HepG2 (cell line): ENCODE data around the gene ZNF813. TPM values are rescaled to one million over a fixed set of nuclear protein-coding genes. Genes with fewer than 3 reads are reported as not detected.
A peak's percentile ranks its signal among the peaks of the same experiment; 100 is the strongest.

Source experiments
- ATAC-seq: fragments of 200-7000 bp; cut with Tn5 transposase; 3 replicates; pipeline ENCODE4 v1.9.1; 2020; ENCODE audit warnings: mild to moderate bottlenecking, moderate library complexity
- BruUV-seq: library from RNA; stranded (reverse); fragments of 400-500 nt; replicated peaks from 2 replicates; lab custom pipeline; 2021; lab: Mats Ljungman, UMichigan
- CTCF ChIA-PET: fragments of 300-600 bp; formaldehyde crosslinking; extraction: SDS; loops from one replicate; lab custom pipeline; 2021; ENCODE audit warnings: low total read pairs, inconsistent platforms, low intra/inter-chr PET ratio; lab: Yijun Ruan, JAX
- POLR2A ChIA-PET: fragments of 350-600 bp; sonication (Branson Sonifier 250); formaldehyde crosslinking; loops from one replicate; lab custom pipeline; 2020; ENCODE audit warnings: antibody characterized with exemption, inconsistent platforms; lab: Yijun Ruan, JAX
- DNase-seq: peaks from one replicate; pipeline ENCODE4 v3.0.0-alpha.2; 2015; ENCODE audit warnings: low spot score
- FAIRE-seq: peaks from 3 replicates; lab custom pipeline; 2011; peaks lifted over from hg19 to GRCh38; lab: Jason Lieb, UNC
- H2AFZ ChIP-seq: one replicate; pipeline ENCODE4 v1.6.1; 2011; ENCODE audit warnings: low read length, inconsistent platforms
- H3K27ac ChIP-seq: fragments of 300-600 bp; 3 replicates; pipeline ENCODE4 v1.8.0; 2011; ENCODE audit warnings: mixed run types, mild to moderate bottlenecking, mixed read lengths, low read length, inconsistent platforms; ENCODE audit not compliant: insufficient read depth; ENCODE audit errors: extremely low read length
- H3K27me3 ChIP-seq, 2 experiments: fragments of 200-600 bp in 1 of 2; 2 replicates in 1 of 2; 3 replicates in 1 of 2; pipeline versions ENCODE4 v1.6.0 to v1.8.0; 2011; ENCODE audit warnings: low read length in 2 of 2, mild to moderate bottlenecking in 2 of 2, moderate library complexity in 2 of 2, inconsistent platforms in 1 of 2; ENCODE audit not compliant: insufficient read depth in 2 of 2, control insufficient read depth in 1 of 2
- H3K36me3 ChIP-seq, 2 experiments: fragments of 200-600 bp in 1 of 2; replicated peaks in 1 of 2; 2 replicates in 1 of 2; 3 replicates in 1 of 2; pipeline versions ENCODE4 v1.5.1 to v1.8.0; 2011; ENCODE audit warnings: low read length in 2 of 2, inconsistent platforms in 1 of 2; ENCODE audit not compliant: insufficient read depth in 2 of 2, control insufficient read depth in 1 of 2
- H3K4me1 ChIP-seq: 2 replicates; pipeline ENCODE4 v1.5.1; 2012; ENCODE audit warnings: low read length, inconsistent platforms; ENCODE audit not compliant: insufficient read depth
- H3K4me2 ChIP-seq: 2 replicates; pipeline ENCODE4 v1.6.0; 2011; ENCODE audit warnings: low read depth, low read length, inconsistent platforms
- H3K4me3 ChIP-seq, 3 experiments: fragments of 200-600 bp in 1 of 3; sonication (generic), shearing (Covaris generic) in 1 of 3; replicated peaks in 1 of 3; 2 replicates each; pipeline ENCODE4 v1.5.1; 2011 to 2016; ENCODE audit warnings: low read length in 3 of 3, inconsistent platforms in 2 of 3, low read depth in 2 of 3, mild to moderate bottlenecking in 2 of 3, control low read depth in 1 of 3, mixed read lengths in 1 of 3; ENCODE audit not compliant: insufficient read depth in 1 of 3
- H3K79me2 ChIP-seq: one replicate; pipeline ENCODE4 v1.6.1; 2011; ENCODE audit warnings: low read length, inconsistent platforms; ENCODE audit not compliant: insufficient read depth
- H3K9ac ChIP-seq: 2 replicates; pipeline ENCODE4 v1.6.0; 2011; ENCODE audit warnings: mild to moderate bottlenecking, low read depth, low read length, inconsistent platforms; ENCODE audit not compliant: insufficient read depth
- H3K9me3 ChIP-seq: 2 replicates; pipeline ENCODE4 v1.5.1; 2012; ENCODE audit warnings: mild to moderate bottlenecking, low read length
- H4K20me1 ChIP-seq: 2 replicates; pipeline ENCODE4 v1.6.0; 2011; ENCODE audit warnings: inconsistent platforms, mild to moderate bottlenecking, low read length, moderate library complexity; ENCODE audit not compliant: insufficient read depth
- CSRNP1 ChIP-seq: sonication (generic); formaldehyde crosslinking; IDR thresholded peaks from 2 replicates; pipeline ENCODE4 v1.8.1; 2023; ENCODE audit warnings: mild to moderate bottlenecking, missing genetic modification reagents
- HNRNPL ChIP-seq: fragments of 200-400 bp; formaldehyde crosslinking; IDR thresholded peaks from 2 replicates; pipeline ENCODE4 v1.6.1; 2017; ENCODE audit warnings: mild to moderate bottlenecking, low read depth, low read length
- ISL2 ChIP-seq: sonication (generic); formaldehyde crosslinking; IDR thresholded peaks from 2 replicates; pipeline ENCODE4 v1.5.0; 2020; ENCODE audit warnings: missing genetic modification reagents
- NRL ChIP-seq: sonication (generic); formaldehyde crosslinking; IDR thresholded peaks from 2 replicates; pipeline ENCODE4 v1.5.0; 2020; ENCODE audit warnings: missing genetic modification reagents, mild to moderate bottlenecking, moderate library complexity, borderline replicate concordance
- PHF21A ChIP-seq: sonication (generic); formaldehyde crosslinking; IDR thresholded peaks from 2 replicates; pipeline ENCODE4 v1.5.0; 2020; ENCODE audit warnings: mild to moderate bottlenecking, missing genetic modification reagents
- REPIN1 ChIP-seq: sonication (generic); formaldehyde crosslinking; IDR thresholded peaks from 2 replicates; pipeline ENCODE4 v1.8.0; 2022; ENCODE audit warnings: missing genetic modification reagents, low read depth, mild to moderate bottlenecking, borderline replicate concordance
- SIN3A ChIP-seq: IDR thresholded peaks from 2 replicates; pipeline ENCODE4 v1.6.1; 2011; ENCODE audit warnings: low read depth, mild to moderate bottlenecking, control low read depth, low read length, borderline replicate concordance
- SNAPC2 ChIP-seq: sonication (generic); formaldehyde crosslinking; IDR thresholded peaks from 2 replicates; pipeline ENCODE4 v1.8.1; 2022; ENCODE audit warnings: mild to moderate bottlenecking, missing genetic modification reagents
- TAF15 ChIP-seq: fragments of 200-400 bp; formaldehyde crosslinking; IDR thresholded peaks from one replicate; pipeline ENCODE4 v1.6.1; 2018; ENCODE audit warnings: mild to moderate bottlenecking, low read depth, low read length; ENCODE audit not compliant: poor library complexity, severe bottlenecking
- TARDBP ChIP-seq: sonication (generic); formaldehyde crosslinking; IDR thresholded peaks from 2 replicates; pipeline ENCODE4 v1.8.0; 2022; ENCODE audit warnings: mild to moderate bottlenecking, missing genetic modification reagents
- ZFAT ChIP-seq: sonication (generic); formaldehyde crosslinking; conservative IDR thresholded peaks from 2 replicates; pipeline ENCODE4 v1.8.1; 2023; ENCODE audit warnings: missing genetic modification reagents, inconsistent platforms
- ZNF20 ChIP-seq: sonication (generic); formaldehyde crosslinking; IDR thresholded peaks from 2 replicates; pipeline ENCODE4 v1.4.0; 2020; ENCODE audit warnings: mild to moderate bottlenecking, moderate library complexity, missing genetic modification reagents
- ZNF431 ChIP-seq: sonication (generic); formaldehyde crosslinking; IDR thresholded peaks from 2 replicates; pipeline ENCODE4 v1.9.0; 2022; ENCODE audit warnings: missing genetic modification reagents, low read depth, mild to moderate bottlenecking, borderline replicate concordance
- ZNF564 ChIP-seq: sonication (generic); formaldehyde crosslinking; IDR thresholded peaks from 2 replicates; pipeline ENCODE4 v1.8.1; 2023; ENCODE audit warnings: mild to moderate bottlenecking, missing genetic modification reagents
- ZNF660 ChIP-seq: sonication (generic); formaldehyde crosslinking; IDR thresholded peaks from 2 replicates; pipeline ENCODE4 v1.5.1; 2020; ENCODE audit warnings: mild to moderate bottlenecking, low read depth, missing genetic modification reagents, borderline replicate concordance
- ZNF891 ChIP-seq: sonication (generic); formaldehyde crosslinking; IDR thresholded peaks from 2 replicates; pipeline ENCODE4 v1.5.0; 2020; ENCODE audit warnings: mild to moderate bottlenecking, missing genetic modification reagents
- ZSCAN29 ChIP-seq: sonication (generic); formaldehyde crosslinking; conservative IDR thresholded peaks from 2 replicates; pipeline ENCODE4 v1.4.0; 2020; ENCODE audit warnings: mild to moderate bottlenecking, missing genetic modification reagents
- WGBS: methylation state at CpG from one replicate; pipeline ENCODE4 v1.1.6; 2017; ENCODE audit warnings: low lambda C conversion rate; 5-methylcytosine and 5-hydroxymethylcytosine counted together
- in situ Hi-C: cut with HindIII; loops from 2 replicates; pipeline ENCODE4 v1.10.0; 2017; ENCODE audit warnings: low pct_unique_long_range_greater_than_20kb; ENCODE audit not compliant: extremely low pct_ligation_motif_present
- intact Hi-C: fragments of 100-400 bp; cut with micrococcal nuclease; formaldehyde crosslinking; loops from one replicate; pipeline ENCODE4 v1.10.0; 2022; ENCODE audit not compliant: unreplicated experiment
- polyA plus RNA-seq, 8 experiments: library from polyadenylated mRNA; depleted of rRNA in 3 of 8; stranded (reverse) in 7 of 8; unstranded in 1 of 8; fragments of >200 nt; fragmentation: Illumina TruSeq in 4 of 8; extraction: Trizol in 4 of 8; gene quantifications; 2 replicates each; pipeline versions ENCODE4 v1.2.1 to v1.2.3, GENCODE V29; 2011 to 2016; ENCODE audit warnings: low read depth in 4 of 8, missing spikeins in 1 of 8, mixed read lengths in 1 of 8; ENCODE audit not compliant: insufficient read depth in 1 of 8
- total RNA-seq, 5 experiments: library from RNA; depleted of rRNA; stranded (reverse); fragments of >200 nt; fragmentation: Illumina TruSeq; extraction: Trizol; gene quantifications; 2 replicates each; pipeline ENCODE4 v1.2.3, GENCODE V29; 2016; ENCODE audit warnings: low read depth in 1 of 5
- TF ChIP-seq, protein P1 (sequence below): sonication (generic); formaldehyde crosslinking; IDR thresholded peaks from 2 replicates; pipeline ENCODE4 v1.5.0; 2020; ENCODE audit warnings: mild to moderate bottlenecking, missing genetic modification reagents

ZNF813 gene
- total and polyA plus RNA-seq, 2 of the 13 experiments (the other 11 are each of a cell fraction or from before 2014, with no cell fraction given): 2.1 to 8.9 TPM

DNA sequence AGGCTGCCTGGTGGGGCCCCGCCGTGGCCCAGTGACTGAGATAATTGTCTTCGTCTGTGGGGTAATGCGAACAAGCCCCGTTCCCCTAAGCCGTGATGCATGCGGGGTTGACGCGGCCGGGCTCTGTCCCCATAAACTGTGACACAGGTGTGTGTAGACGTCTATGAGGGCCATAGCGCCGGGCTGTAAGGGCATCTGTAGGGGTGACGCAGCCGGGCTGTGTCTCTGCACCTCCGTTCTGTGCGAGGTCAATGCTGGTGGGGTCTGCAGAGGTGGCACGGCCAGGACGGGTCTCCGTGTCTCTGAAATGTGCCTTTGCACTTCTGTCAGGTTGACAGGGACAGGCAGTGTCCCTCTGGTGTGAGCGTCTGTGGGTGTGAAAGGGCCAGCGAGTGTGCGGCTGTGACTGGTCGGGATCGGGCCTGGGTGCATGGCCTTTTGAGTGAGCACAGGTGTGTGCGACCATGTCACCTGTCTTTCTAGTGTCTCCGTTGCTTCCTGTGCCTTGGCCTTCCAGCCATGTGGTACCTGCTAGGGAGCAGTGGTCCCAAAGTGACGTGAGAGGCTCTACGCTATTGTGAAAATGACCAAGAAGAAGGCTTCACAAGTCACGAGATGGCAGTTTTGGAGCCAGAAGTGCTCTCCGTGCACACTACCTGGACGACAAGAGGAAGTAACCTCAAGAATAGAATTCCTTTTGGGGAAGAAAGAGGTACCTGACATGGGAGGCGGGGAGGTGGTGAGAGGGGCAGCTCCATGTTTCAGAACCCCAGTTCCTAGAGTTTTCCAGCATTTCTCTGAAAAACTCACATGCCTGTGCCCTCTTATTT lies 54.1 kb downstream of the ZNF813 start:
- H3K4me1 ChIP-seq: peaks cover 35% of the 10 kb centered on the region
- 0 out of 2 replicates have a peak, but pooled peaks have one; percentile 73 for TF ChIP-seq ZSCAN29 (CRISPR knock-in tag)
- no peak for TF ChIP-seq ZFAT
- TF ChIP-seq ZNF431 (CRISPR knock-in tag): no peak
- TF ChIP-seq TAF15: no peak
- 0 out of 2 replicates have a peak, but pooled peaks have one; percentile 24 for TF ChIP-seq NRL (CRISPR knock-in tag)
- no peak for TF ChIP-seq ISL2
- no peak for TF ChIP-seq ZNF20 (CRISPR knock-in tag)
- TF ChIP-seq PHF21A (CRISPR knock-in tag): no peak
- TF ChIP-seq HNRNPL: 0 out of 2 replicates have a peak, but pooled peaks have one; percentile 45
- TF ChIP-seq TARDBP (CRISPR knock-in tag): 0 out of 2 replicates have a peak, but pooled peaks have one; percentile 28
- TF ChIP-seq CSRNP1: 0 out of 2 replicates have a peak, but pooled peaks have one; percentile 59
- 0 out of 2 replicates have a peak, but pooled peaks have one; percentile 40 for TF ChIP-seq ZNF891
- 0 out of 2 replicates have a peak, but pooled peaks have one; percentile 15 for TF ChIP-seq SNAPC2 (CRISPR knock-in tag)
- TF ChIP-seq, protein P1, sequence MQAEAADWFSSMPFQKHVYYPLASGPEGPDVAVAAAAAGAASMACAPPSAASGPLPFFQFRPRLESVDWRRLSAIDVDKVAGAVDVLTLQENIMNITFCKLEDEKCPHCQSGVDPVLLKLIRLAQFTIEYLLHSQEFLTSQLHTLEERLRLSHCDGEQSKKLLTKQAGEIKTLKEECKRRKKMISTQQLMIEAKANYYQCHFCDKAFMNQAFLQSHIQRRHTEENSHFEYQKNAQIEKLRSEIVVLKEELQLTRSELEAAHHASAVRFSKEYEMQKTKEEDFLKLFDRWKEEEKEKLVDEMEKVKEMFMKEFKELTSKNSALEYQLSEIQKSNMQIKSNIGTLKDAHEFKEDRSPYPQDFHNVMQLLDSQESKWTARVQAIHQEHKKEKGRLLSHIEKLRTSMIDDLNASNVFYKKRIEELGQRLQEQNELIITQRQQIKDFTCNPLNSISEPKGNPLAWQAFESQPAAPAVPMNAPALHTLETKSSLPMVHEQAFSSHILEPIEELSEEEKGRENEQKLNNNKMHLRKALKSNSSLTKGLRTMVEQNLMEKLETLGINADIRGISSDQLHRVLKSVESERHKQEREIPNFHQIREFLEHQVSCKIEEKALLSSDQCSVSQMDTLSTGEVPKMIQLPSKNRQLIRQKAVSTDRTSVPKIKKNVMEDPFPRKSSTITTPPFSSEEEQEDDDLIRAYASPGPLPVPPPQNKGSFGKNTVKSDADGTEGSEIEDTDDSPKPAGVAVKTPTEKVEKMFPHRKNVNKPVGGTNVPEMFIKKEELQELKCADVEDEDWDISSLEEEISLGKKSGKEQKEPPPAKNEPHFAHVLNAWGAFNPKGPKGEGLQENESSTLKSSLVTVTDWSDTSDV: 0 out of 2 replicates have a peak, but pooled peaks have one; percentile 37
- no peak for TF ChIP-seq ZNF660
- 0 out of 2 replicates have a peak, but pooled peaks have one; percentile 8 for TF ChIP-seq REPIN1 (CRISPR knock-in tag)
- 0 out of 2 replicates have a peak, but pooled peaks have one; percentile 35 for TF ChIP-seq ZNF564
- no peak for TF ChIP-seq SIN3A
- DNase-seq (no peak), ATAC-seq (peak; percentile 58), FAIRE-seq (no peak)
- no peaks in the 10 kb centered on the region; a peak in 1 of 5 replicates for H3K36me3 ChIP-seq
- no peak overlapping the region for H2AFZ ChIP-seq
- no TSS peak for BruUV-seq
- peaks cover 11% of the 10 kb centered on the region for H3K9me3 ChIP-seq
- peaks cover 6% of the 10 kb centered on the region for H3K79me2 ChIP-seq
- H4K20me1 ChIP-seq: no peaks in the 10 kb centered on the region
- peak overlapping the region; percentile 72 to 79 (median 73); a peak in 5 of 6 replicates for H3K4me3 ChIP-seq
- peak overlapping the region; percentile 64 for H3K9ac ChIP-seq
- WGBS: 81% methylated on average over 15 of the region's 33 CpGs
- peak overlapping the region; percentile 36 for H3K27ac ChIP-seq
- POLR2A ChIA-PET: interaction anchor here (0.7 to 1.2 kb wide), 4 partner anchors 12 to 16 kb away, joined by 3 to 7 read pairs (median 6); partner anchors contain the start of gene ZNF331
- no peaks in the 10 kb centered on the region for H3K27me3 ChIP-seq
- intact Hi-C loops: no loop called here
- in situ Hi-C loops: no loop called here
- CTCF ChIA-PET: no interaction called here
- peak overlapping the region; percentile 74 for H3K4me2 ChIP-seq
